ENCODE data around the gene TMEM41A.
"Not testable (repeated sequence)": the region's sequence is repeated elsewhere in the genome, so short reads cannot be mapped to it uniquely, and the experiment has no call there.

The TMEM41A gene

DNA sequence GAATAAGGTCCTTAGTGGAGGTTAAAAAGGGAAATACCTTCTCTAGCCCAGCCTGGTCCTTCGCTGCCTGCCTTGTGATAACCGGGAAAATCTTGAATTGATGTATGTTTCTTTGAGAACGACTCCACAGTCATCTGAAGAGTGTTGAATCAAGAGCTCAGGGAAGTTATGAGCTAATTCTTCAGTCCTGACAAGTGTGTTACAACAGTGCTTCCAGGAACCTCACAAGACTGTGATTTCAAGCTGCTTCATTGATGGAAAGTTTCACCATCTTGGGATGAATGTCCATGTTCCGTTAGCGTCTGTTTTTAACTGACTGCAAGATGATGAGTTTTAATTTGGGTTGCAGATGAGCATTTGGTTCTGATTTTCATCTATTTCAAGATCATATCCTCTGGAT lies 12.4 kb downstream of the TMEM41A start:
- DNase-seq: no peak

DNA sequence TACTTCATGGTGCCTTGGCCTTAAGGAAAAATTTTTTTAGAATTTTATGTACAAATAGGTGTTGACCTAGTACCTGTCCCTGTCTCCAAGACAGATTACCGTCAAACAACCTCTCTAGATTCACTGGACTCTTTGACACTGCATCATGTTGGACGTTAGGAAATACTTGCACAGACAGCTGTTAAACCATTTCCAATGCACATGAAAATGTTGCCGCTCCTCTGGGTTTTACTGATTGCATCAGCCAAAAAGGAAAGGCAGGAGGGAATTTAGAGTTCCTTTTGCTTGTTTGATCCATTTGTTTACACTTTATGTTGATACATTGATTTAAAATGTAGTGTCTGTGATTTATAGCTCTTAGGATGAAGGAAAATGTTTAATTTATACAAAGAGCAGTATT lies 14.5 kb downstream of the TMEM41A start:
- DNase-seq: no peak

DNA sequence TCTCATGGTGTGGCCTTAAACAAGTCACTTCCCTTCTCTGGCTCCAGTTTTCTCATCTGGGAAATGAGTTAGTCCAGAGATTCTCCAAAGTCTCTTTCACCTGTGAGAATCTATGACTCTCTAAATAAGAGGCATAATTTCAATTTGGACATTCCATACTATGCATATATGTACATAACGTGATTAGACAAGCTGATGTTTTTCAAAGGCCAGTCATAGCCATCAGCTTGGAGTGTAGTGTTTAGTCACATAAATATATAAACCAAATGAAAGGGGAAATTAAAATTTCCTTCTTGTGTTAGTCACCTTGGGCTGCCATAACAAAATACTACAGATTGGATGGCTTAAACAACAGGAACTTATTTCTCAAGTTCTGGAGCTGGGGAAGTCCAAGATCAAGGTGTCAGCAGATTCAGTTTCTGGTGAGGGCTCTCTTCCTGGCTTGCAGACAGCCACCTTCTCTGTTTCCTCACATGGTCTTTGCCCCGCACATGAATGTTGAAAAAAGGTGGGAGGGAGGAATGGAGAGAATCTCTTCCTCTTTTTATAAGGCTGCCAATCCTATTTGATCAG lies 19.4 kb downstream of the TMEM41A start:
- DNase-seq: no peak

DNA sequence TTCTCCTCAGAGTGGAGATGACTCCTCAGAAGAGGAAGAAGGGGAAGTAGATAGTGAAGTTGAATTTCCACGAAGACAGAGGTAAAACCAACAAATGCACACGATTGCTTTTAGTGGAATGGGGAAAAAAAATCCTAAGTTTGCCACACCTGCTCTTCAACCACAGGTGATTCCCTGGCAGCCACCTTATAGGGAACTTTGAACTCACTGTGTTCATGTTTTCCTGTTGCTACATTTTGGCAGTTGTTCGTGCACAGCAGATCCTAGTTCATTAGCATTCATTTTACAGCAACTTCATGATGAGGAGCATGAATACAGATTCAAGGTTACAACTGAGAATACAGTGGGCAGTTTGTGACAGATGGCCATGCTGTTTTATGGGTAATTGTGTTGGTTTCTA lies 21.5 kb downstream of the TMEM41A start:
- no peak for DNase-seq

DNA sequence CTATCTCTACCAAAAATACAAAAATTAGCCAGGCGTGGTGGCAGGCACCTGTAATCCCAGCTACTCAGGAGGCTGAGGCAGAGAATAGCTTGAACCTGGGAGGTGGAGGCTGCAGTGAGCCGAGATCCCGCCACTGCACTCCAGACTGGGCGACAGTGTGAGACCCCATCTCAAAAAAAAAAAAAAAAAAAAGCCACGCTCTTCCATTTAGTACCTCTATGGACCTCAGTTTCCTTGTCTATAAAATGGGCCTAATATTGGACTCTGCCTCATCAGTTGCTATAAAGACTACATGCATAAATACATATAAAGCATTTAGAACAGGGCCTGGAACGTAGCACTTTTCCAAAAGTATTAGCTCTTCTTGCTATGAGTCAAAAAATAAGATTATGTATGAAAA lies 23.9 kb downstream of the TMEM41A start:
- DNase-seq: not testable (repeated sequence)

DNA sequence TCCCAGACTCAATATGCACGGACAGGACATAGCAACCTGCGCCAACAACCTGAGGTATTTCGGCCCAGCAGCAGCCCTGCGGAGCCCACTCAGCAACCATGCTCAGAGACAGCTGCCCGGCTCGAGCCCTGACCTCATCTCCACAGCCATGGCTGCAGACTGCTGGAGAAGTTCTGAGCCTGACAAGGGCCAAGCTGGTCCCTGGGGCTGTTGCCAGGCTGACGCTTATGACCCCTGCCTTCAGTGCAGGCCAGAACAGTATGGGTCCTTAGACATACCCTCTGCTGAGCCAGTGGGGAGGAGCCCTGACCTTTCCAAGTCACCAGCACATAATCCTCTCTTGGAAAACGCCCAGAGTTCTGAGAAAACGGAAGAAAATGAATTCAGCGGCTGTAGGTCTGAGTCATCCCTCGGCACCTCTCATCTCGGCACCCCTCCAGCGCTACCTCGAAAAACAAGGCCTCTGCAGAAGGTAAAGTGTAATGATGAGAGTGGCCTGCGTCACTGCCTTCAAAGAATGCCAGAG lies 25.5 kb downstream of the TMEM41A start:
- no peak for DNase-seq

DNA sequence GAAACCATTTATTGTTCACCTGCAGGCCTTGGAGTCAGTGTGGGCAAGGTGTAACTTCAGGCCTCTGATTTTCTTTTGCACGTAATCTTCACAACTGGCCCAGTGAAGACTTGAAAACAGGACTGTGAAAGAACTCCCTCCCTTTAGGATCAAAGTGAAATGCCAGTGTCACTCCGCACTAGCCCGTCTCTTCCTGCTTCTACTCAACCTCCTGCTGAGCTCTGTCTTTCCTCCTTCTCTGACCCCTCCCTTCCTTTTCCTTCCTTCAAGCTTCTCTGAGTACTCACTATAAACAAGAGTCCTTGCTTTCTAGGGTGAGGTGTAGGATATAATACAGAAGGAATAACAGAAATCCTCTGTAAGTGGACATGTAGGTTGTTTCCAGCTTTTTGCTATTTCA lies 28.5 kb downstream of the TMEM41A start:
- no peak for DNase-seq

DNA sequence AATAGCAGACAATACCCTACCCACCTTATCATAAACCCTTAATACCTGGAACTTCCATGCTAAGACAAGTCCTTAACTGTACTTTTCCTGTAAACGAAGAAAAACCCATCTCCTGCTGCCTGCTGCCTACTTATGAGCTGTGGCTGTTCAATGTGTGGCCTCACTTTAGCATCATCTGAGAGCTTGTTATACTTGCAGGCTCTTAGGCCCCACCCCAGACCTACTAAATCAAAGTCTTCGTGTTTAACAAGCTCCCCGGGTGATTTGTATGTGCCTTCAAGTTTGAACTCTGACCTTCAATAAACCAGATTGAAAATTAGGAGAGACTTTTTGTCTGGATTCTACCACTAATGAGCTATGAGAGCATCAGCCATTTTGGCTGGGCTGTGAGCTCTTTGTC lies 29.3 kb downstream of the TMEM41A start:
- no peak for DNase-seq

DNA sequence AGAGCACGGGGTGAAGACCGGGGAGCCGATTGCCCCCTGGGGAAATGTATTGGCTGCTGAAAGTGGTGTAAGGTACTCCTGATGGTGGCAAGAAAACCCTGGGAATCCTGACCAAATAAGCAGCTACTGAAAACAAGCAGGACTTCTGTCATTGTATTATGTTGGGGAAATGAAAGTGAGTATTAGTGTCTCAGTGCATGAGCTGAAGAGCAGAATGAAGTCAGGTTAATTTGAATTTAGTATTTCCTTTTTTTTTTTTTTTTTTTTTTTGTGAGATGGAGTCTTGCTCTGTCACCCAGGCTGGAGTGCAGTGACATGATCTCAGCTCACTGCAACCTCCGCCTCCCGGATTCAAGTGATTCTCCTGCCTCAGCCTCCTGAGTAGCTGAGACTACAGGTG lies 32.7 kb downstream of the TMEM41A start:
- DNase-seq: not testable (repeated sequence)

DNA sequence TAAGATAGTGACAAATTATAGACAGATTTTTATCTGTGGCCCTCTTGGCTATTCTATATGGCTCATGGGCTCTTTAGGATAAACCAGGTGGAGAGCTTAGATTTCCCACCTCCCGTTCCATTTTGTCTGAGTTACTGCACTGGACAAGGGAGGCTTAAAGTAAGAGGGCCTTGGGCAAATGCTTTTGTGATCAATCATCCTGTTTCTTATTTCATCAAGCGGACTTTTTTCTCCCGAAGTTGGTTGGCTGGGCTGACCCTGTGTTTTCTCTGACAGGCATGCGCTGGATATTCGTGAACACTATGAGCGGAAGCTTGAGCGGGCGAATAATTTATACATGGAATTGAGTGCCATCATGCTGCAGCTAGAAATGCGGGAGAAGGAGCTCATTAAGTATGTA lies 33.4 kb downstream of the TMEM41A start:
- DNase-seq: no peak

DNA sequence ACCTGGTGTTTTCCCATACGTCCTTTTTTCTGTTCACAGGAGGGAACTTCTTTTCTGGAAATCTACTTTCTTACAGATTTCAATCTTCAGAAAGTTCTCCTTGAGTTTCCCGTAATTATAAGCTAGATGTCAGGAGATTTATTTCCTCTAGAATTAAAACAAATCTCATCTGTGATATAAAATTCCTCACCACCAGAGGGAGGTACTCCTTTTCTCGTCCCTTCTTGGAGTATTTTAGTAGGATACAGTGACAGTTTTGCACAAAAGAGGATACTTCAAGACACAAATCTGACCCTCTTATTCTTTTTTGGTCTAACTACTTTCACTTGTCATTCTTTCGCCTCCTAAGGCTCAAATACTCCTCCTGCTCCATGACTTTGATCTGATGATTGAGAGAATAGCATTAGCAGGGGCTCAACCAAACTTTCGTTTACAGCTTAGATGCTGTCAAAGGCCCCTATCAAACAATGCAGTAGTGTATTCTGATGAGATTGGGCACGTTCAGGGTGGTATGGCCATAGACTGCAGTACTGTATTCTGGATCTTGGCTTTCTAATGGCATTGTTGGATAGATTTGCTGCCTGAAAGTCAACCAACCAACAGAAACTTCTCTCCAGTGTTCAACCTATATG lies 38.0 kb downstream of the TMEM41A start:
- DNase-seq: no peak

DNA sequence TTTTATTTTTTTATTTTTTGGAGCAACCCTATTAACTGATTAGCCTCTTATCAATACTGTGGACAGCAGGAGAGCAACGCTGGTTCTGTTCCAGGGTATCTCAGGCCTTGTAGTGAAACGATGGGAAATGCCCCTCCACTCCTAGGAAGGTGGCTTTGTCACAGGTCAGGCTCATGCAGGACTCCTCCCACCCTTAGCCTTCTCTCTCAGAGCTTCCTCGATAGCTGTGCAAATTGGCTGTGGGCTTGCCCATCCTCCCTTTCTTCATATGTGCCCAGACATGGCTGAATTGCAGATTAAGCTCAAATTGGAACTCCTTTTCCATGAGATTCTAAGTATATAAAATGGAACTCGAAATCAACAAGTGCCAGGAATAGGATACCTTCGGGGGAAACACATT lies 38.5 kb downstream of the TMEM41A start:
- DNase-seq: no peak

DNA sequence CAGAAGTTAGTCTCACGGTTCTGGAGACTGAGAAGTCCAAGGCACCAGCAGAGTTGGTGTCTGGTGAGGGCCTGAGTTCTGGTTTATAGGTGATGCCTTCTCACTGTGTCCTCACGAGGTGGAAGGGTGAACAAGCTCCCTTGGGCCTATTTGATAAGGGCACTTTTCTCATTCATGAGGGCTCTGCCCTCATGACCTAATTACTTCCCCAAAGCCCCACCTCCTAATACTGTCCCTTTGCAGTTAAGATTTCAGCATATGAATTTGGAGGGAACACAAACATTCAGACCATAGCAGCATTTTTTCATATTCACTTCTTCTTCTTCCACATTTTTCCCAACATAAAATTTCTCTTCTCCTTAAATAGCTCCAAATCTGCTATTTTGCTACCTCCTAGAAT lies 41.5 kb downstream of the TMEM41A start:
- DNase-seq: no peak

DNA sequence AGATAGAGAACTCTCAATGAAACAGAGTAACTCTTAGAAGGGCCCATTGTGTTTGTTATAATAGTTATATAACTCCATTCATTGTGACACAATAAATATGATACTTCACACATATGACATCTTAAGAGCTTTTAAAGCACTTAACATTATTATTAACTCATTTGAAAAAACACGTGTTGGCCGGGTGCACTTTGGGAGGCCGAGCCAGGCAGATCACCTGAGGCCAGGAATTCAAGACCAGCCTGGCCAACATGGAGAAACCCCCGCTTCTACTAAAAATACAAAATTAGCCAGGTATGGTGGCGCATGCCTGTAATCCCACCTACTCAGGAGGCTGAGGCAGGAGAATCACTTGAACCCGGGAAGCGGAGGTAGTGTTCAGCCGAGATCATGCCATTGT lies 47.4 kb downstream of the TMEM41A start:
- not testable (repeated sequence) for DNase-seq

DNA sequence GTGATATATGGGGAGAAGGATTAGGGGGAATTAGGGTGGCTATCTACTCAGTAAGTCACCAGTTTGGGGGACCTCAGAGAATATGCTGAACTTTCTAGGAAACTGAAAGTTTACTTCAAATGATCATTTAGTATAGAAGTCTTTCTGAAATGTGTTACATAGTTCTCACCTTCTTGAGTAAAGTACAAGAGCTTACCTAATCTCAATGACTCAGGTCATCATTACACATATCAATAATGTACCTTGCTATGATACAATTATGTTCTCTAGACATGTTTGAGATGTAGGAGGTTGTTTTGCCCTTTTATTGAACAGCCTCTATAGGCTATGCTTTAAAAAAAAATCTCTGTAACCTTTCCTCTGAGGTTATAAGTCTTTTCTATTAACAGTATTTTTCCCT lies 50.7 kb downstream of the TMEM41A start:
- DNase-seq: no peak

DNA sequence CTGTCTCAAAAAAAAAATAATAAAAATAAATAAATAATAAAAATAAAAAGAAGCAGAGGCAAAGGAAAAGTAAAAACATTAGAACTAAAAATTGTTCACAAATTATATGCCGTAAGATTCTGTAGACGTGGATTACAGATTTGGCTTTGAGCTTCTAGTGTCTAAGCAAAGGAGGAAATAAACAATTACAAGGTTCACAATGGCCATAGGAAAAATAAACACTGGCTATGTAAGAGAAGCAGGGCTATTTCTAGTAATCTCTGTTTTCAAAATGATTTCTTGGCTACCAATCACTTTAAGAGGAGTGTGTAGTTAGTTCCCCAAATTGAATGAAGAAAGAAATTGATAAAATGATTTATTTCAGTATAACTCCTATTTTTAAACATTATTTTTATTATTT lies 54.5 kb downstream of the TMEM41A start:
- no peak for DNase-seq

DNA sequence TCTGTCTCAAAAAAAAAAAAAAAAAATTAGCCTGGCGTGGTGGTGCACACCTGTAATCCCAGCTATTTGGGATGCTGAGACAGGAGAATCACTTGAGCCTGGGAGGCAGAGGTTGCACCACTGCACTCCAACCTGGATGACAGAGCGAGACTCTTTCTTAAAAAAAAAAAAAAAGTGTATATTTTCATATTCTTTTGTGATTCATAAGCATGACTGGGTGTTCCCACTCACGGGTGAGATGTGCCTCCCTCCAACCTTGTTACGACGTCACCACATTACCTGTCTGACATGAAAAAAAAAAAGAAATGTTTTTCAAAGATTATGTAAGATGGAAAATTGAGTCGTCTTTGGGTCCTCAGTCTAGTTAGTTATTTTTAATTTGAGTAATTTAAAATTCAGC lies 56.8 kb downstream of the TMEM41A start:
- DNase-seq: no peak

DNA sequence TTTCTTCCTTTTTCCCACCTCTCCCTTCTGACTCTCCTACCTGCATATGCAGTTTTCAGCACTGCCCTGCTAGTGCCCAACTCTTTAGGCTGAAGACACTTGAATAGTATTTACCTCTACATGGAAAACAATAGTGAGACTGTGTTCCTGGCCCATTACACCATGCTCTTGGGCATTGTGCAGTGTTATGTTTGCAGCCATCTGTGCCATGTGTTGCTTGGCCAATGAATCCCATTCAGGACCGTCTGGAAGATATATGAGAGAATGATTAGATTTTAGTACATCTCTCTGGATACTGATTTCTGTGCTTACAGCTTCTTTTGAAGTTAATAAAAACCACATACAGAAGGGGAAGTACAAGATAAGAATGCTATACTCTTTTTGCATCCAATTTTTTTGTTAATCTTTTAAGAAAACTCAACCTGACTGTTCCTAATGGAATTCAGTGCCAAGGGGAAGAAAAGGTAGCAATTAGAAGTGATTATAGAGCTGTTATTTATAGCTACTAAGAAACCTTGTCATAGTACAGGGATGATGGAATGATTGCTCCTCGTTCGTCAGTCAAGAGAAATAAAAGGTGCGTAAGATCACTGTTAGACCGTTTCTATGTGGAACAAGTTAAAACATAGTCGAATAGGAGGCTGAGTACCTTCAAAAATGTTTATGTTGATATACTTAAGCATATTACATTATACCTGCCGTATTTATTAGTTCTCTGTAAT lies 58.9 kb downstream of the TMEM41A start:
- DNase-seq: no peak

All from activated naive CD4-positive, alpha-beta T cell treated with Interleukin-2 at 50 U/mL for 16 hours (primary cell).